HG02571 (cell line): ENCODE data around the gene MPPED2.

Experiments
- ATAC-seq: cut with Tn5 transposase; IDR thresholded peaks from one replicate; pipeline ENCODE4 v1.9.1; 2021; ENCODE audit warnings: mild to moderate bottlenecking, moderate library complexity; ENCODE audit not compliant: unreplicated experiment

The MPPED2 gene

GRCh38 chr11:30586251-30587144 lies at the start of gene MPPED2:
MPPED2 (minus strand) TSS chr11:30586353; CDS start chr11:30580373, 5,980 bp downstream.
- peak; percentile 90 for ATAC-seq

GRCh38 chr11:30635401-30635989 lies 49.3 kb upstream of the MPPED2 start:
- ATAC-seq = no peak

GRCh38 chr11:30631148-30631547 lies 45.0 kb upstream of the MPPED2 start:
- no peak for ATAC-seq

GRCh38 chr11:30619767-30620166 lies 33.6 kb upstream of the MPPED2 start:
- ATAC-seq = no peak

- ATAC-seq = no peak
Measured at GRCh38 chr11:30617762-30618161, 31.6 kb upstream of the MPPED2 start.

GRCh38 chr11:30610628-30611027 lies 24.5 kb upstream of the MPPED2 start:
- ATAC-seq = no peak

- ATAC-seq = no peak
Measured at GRCh38 chr11:30608534-30608933, 22.4 kb upstream of the MPPED2 start.

- ATAC-seq = no peak
Measured at GRCh38 chr11:30605036-30605605, 19.0 kb upstream of the MPPED2 start.

GRCh38 chr11:30603357-30603756 lies 17.2 kb upstream of the MPPED2 start:
- ATAC-seq = no peak

GRCh38 chr11:30596832-30597231 lies 10.7 kb upstream of the MPPED2 start:
- no peak for ATAC-seq

- no peak for ATAC-seq
Measured at GRCh38 chr11:30595934-30596333, 9.8 kb upstream of the MPPED2 start.

GRCh38 chr11:30594646-30595411 lies 8.7 kb upstream of the MPPED2 start:
- no peak for ATAC-seq

- no peak for ATAC-seq
Measured at GRCh38 chr11:30587269-30587812, 1.2 kb upstream of the MPPED2 start.

- ATAC-seq = peak; percentile 11
Measured at GRCh38 chr11:30585892-30586250, 282 bp downstream of the MPPED2 start.

GRCh38 chr11:30585125-30585891 lies 845 bp downstream of the MPPED2 start:
- ATAC-seq = peak; percentile 28

- no peak for ATAC-seq
Measured at GRCh38 chr11:30583476-30584280, 2.5 kb downstream of the MPPED2 start.

GRCh38 chr11:30582726-30583125 lies 3.4 kb downstream of the MPPED2 start:
- ATAC-seq = no peak

GRCh38 chr11:30581675-30582074 lies 4.5 kb downstream of the MPPED2 start:
- ATAC-seq = no peak

GRCh38 chr11:30580573-30580972 lies 5.6 kb downstream of the MPPED2 start:
- ATAC-seq = no peak
